Stimulated activated CD4-positive, alpha-beta T cell treated with anti-CD3 and anti-CD28 coated beads, Interleukin-2, amount 100 ng/mL, for 4 hours (primary cell): Measurements from ENCODE around the gene PLIN3.
A peak's percentile ranks its signal among the peaks of the same experiment; 100 is the strongest.
"Not testable (repeated sequence)": the region's sequence is repeated elsewhere in the genome, so short reads cannot be mapped to it uniquely, and the experiment has no call there.

Experiments used
- DNase-seq: peaks from one replicate; pipeline ENCODE4 v3.0.0-alpha.2; 2020; ENCODE audit warnings: low read depth

The PLIN3 gene

GRCh38 chr19:4867534-4868285 is at the start of gene PLIN3:
Gene PLIN3 (minus strand): TSS chr19:4867667. CDS start chr19:4861394, 6,273 bp downstream.
- DNase-seq, result peak; percentile 85

GRCh38 chr19:4916292-4917082 is 49.0 kb upstream of the PLIN3 start:
- DNase-seq, result no peak

GRCh38 chr19:4914736-4915501 is 47.5 kb upstream of the PLIN3 start:
- DNase-seq, result peak; percentile 74

- no peak for DNase-seq
Measured at GRCh38 chr19:4913996-4914735, 46.7 kb upstream of the PLIN3 start.

GRCh38 chr19:4911786-4912672 is 44.6 kb upstream of the PLIN3 start:
- DNase-seq, result peak; percentile 64

- no peak for DNase-seq
Measured at GRCh38 chr19:4911314-4911713, 43.8 kb upstream of the PLIN3 start.

- no peak for DNase-seq
Measured at GRCh38 chr19:4910594-4911281, 43.3 kb upstream of the PLIN3 start.

- peak; percentile 89 for DNase-seq
Measured at GRCh38 chr19:4909897-4910593, 42.6 kb upstream of the PLIN3 start.

- no peak for DNase-seq
Measured at GRCh38 chr19:4909156-4909896, 41.9 kb upstream of the PLIN3 start, which contains the start of gene UHRF1. Gene UHRF1 (plus strand): TSS chr19:4909501. CDS start chr19:4910886, 1,385 bp downstream.

GRCh38 chr19:4908781-4909155 is 41.3 kb upstream of the PLIN3 start:
- DNase-seq, result no peak

GRCh38 chr19:4908360-4908759 is 40.9 kb upstream of the PLIN3 start:
- no peak for DNase-seq

GRCh38 chr19:4906963-4907362 is 39.5 kb upstream of the PLIN3 start:
- DNase-seq, result no peak

GRCh38 chr19:4904481-4904880 is 37.0 kb upstream of the PLIN3 start:
- no peak for DNase-seq

GRCh38 chr19:4902796-4903195 is 35.3 kb upstream of the PLIN3 start, which contains the start of gene ARRDC5:
Gene ARRDC5 (minus strand): TSS chr19:4902896. CDS start chr19:4902825, 71 bp downstream.
- no peak for DNase-seq

GRCh38 chr19:4900879-4901278 is 33.4 kb upstream of the PLIN3 start:
- DNase-seq, result not testable (repeated sequence)

GRCh38 chr19:4897146-4897545 is 29.7 kb upstream of the PLIN3 start:
- no peak for DNase-seq

- no peak for DNase-seq
Measured at GRCh38 chr19:4896372-4896771, 28.9 kb upstream of the PLIN3 start.

GRCh38 chr19:4892962-4893361 is 25.5 kb upstream of the PLIN3 start:
- not testable (repeated sequence) for DNase-seq

GRCh38 chr19:4891066-4891465 is 23.6 kb upstream of the PLIN3 start:
- DNase-seq, result no peak
